Small intestine (tissue), 7 donors: ENCODE results near the gene FBXO8. TPM values are rescaled to one million over a fixed set of nuclear protein-coding genes. Genes with fewer than 3 reads are reported as not detected.
"Not testable (repeated sequence)": the region's sequence is repeated elsewhere in the genome, so short reads cannot be mapped to it uniquely, and the experiment has no call there.

Source experiments
- DNase-seq, 2 donors: peaks; one replicate each; pipeline versions ENCODE4 v3.0.0 to v3.0.0-alpha.2; 2013
- FAIRE-seq: peaks from 2 replicates; lab custom pipeline; 2012; peaks lifted over from hg19 to GRCh38; lab: Jason Lieb, UNC
- H3K27ac ChIP-seq, 3 donors: one replicate each; pipeline ENCODE4 v1.5.1; 2013; ENCODE audit warnings: low read length in 2 of 3, mild to moderate bottlenecking in 2 of 3, control low read depth in 1 of 3, inconsistent platforms in 1 of 3, low read depth in 1 of 3, moderate library complexity in 1 of 3
- H3K27me3 ChIP-seq, 3 donors: one replicate each; pipeline ENCODE4 v1.6.1; 2013; ENCODE audit warnings: low read length in 3 of 3, inconsistent platforms in 1 of 3; ENCODE audit not compliant: control insufficient read depth in 3 of 3, insufficient read depth in 3 of 3
- H3K36me3 ChIP-seq, 3 donors: one replicate each; pipeline ENCODE4 v1.6.1; 2013; ENCODE audit warnings: low read length in 3 of 3, inconsistent platforms in 1 of 3, low read depth in 1 of 3, mild to moderate bottlenecking in 1 of 3, moderate library complexity in 1 of 3; ENCODE audit not compliant: control insufficient read depth in 3 of 3, insufficient read depth in 2 of 3
- H3K4me1 ChIP-seq, 3 donors: one replicate each; pipeline ENCODE4 v1.6.1; 2013; ENCODE audit warnings: low read length in 2 of 3, inconsistent platforms in 1 of 3, low read depth in 1 of 3, mild to moderate bottlenecking in 1 of 3, moderate library complexity in 1 of 3; ENCODE audit not compliant: control insufficient read depth in 3 of 3, insufficient read depth in 2 of 3
- H3K4me3 ChIP-seq, 3 donors: one replicate each; pipeline ENCODE4 v1.5.1; 2013; ENCODE audit warnings: low read length in 3 of 3, control low read depth in 1 of 3, inconsistent platforms in 1 of 3, low read depth in 1 of 3, mild to moderate bottlenecking in 1 of 3, moderate library complexity in 1 of 3
- H3K9me3 ChIP-seq, 2 donors: one replicate each; pipeline ENCODE4 v1.6.1; 2013; ENCODE audit warnings: low read depth in 1 of 2, low read length in 1 of 2; ENCODE audit not compliant: control insufficient read depth in 2 of 2, insufficient read depth in 1 of 2
- WGBS, 3 donors: extraction: QIAGEN DNeasy Blood & Tissue Kit; methylation state at CpG; one replicate each; pipeline ENCODE4 v1.1.7; 2013; 5-methylcytosine and 5-hydroxymethylcytosine counted together
- polyA plus RNA-seq, 4 donors: library from polyadenylated mRNA; stranded (reverse) in 3 of 4; unstranded in 1 of 4; fragments of 200-250 nt in 3 of 4; fragments of 120-200 nt in 1 of 4; gene quantifications; one replicate each; pipeline versions ENCODE4 v1.2.1 to v1.2.3, GENCODE V29; 2013
- donor health status: healthy with polysubstance abuse.
- donor health status: control.
- donor health status: control.
- donor health status: Bipolar disorder and iron deficiency.
- donor health status: healthy.

FBXO8 gene
- polyA plus RNA-seq, 4 donors, result 14.5 to 25.5 (median 23.3) TPM

DNA sequence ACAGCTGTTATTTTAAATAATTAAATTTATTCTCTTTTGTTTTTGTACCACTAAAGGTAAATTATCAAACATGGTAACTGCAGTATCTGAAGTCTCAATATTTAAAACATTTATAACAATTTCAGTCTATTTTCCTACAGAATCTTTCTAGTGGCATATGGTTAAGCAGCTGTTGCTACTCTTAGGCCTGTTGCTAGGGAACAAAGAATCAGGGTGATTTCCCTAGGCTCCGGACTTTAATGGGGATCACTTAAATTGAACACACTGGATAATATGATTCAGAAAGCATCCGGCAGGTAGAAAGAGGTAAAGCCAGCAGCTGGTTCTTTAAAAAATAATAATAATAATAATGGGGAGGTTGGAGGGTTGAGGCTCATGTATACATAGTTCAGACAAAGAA is 17.6 kb downstream of the FBXO8 start:
- 64 to 83% (median 70%) methylated on average over 2 of the region's 2 CpGs for WGBS, 3 donors
- peaks cover 0 to 2% (median 0%) of the 10 kb centered on the region in 3 donors for H3K36me3 ChIP-seq
- FAIRE-seq (no peak), DNase-seq (no peak)
- no peaks in the 10 kb centered on the region for H3K9me3 ChIP-seq
- no peak overlapping the region for H3K27ac ChIP-seq
- no peaks in the 10 kb centered on the region for H3K27me3 ChIP-seq
- H3K4me1 ChIP-seq, result no peaks in the 10 kb centered on the region
- H3K4me3 ChIP-seq, result no peak overlapping the region

DNA sequence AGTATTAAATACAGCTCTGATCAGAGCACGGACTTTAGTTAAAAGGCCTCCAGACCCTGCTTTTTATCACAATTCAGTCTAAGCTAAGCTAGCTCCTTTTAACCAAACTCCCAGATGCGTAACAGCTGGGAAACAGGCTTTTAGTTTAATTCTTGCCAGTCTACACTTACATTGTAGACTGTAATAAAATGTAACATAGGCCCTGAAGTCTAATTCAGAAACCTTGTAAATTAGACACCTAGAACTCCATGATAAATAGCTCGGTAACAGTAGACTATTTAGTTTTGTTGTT is 20.1 kb downstream of the FBXO8 start:
- Histone ChIP-seq H3K9me3 (no peaks in the 10 kb centered on the region), H3K27ac (no peak overlapping the region), H3K27me3 (no peaks in the 10 kb centered on the region), H3K36me3 (peaks cover 0 to 2% (median 0%) of the 10 kb centered on the region in 3 donors), H3K4me1 (no peaks in the 10 kb centered on the region), H3K4me3 (no peak overlapping the region)
- DNase-seq (no peak), FAIRE-seq (no peak)
- WGBS, 3 donors, result 92 to 95% (median 94%) methylated on average over 3 of the region's 3 CpGs

DNA sequence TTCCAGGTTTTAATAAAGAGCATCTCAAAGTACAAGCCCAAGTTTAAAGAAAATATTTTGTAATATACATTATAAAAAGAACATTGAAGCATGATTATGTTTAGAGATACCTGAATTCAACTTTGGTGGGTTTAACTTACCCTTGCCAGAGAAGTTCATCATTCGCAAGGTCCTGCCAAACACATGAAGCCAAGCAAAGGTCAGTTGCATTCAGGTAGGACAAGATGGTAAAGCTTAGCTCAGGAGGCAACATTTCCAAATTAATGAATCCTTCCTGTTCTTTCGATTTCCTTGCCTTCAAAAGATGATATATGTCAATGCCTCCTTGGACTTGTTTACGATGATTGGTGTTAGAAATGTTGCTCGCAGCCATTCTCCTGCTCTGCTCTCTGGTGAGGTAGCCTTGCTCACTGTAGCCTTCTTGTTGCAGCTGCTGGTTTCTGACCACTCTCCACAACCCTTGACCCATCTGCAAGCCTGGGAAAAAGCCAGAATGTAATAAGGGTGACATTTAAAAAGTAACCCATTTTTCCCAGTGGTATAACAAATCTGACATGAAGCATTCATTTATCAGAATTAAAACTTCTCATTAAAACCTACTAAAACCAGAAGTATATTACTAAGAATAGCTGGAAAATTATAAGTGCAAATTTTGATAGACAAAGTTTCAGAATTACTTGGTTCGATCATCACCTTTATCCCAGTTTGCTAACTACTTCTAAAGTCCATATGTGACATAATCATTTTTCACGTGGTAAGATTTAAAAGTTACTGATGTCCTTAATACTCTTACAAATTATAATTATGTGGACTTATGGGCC is 20.6 kb downstream of the FBXO8 start:
- no peaks in the 10 kb centered on the region for H3K4me1 ChIP-seq
- H3K9me3 ChIP-seq, result no peaks in the 10 kb centered on the region
- H3K36me3 ChIP-seq, result peaks cover 0 to 2% (median 0%) of the 10 kb centered on the region in 3 donors
- H3K4me3 ChIP-seq, result no peak overlapping the region
- H3K27ac ChIP-seq, result peak overlapping the region in 1 of 3 donors; percentile 0
- DNase-seq, result no peak
- WGBS, 3 donors, result 81 to 85% (median 84%) methylated on average over 6 of the region's 6 CpGs
- H3K27me3 ChIP-seq, result no peaks in the 10 kb centered on the region
- no peak for FAIRE-seq

- not testable (repeated sequence) for H3K4me1 ChIP-seq, H3K27me3 ChIP-seq, DNase-seq, H3K9me3 ChIP-seq, H3K36me3 ChIP-seq, H3K27ac ChIP-seq, H3K4me3 ChIP-seq
- WGBS, 3 donors, result 42 to 59% (median 56%) methylated on average over 1 of the region's 1 CpG
- FAIRE-seq, result peak; percentile 98
Observed at GRCh38 chr4:174261432-174261831, 22.0 kb downstream of the FBXO8 start.

DNA sequence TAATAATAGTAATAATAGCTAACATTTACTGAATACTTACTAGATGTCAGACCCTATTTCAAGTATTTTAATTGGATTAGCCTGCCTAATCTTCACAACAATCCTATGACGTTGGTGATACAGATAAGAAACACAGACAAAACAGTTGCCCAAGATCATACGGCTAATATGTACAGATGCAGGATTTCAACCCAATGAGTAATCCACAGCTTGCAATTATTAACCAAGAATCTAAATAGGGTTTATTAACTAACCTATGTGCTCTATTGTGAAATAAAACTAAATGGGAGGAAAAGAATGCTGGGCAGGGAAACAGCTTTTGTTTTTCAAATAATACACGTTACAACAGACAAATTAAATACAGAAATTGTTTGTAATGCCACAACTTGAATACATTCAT is 23.4 kb downstream of the FBXO8 start:
- H3K27me3 ChIP-seq, result no peaks in the 10 kb centered on the region
- H3K36me3 ChIP-seq, result peaks cover 0 to 5% (median 2%) of the 10 kb centered on the region in 3 donors
- WGBS, 3 donors, result 9 to 41% (median 18%) methylated on average over 3 of the region's 3 CpGs
- H3K27ac ChIP-seq, result peak overlapping the region in 1 of 3 donors; percentile 52
- FAIRE-seq (peak; percentile 94), DNase-seq (peak; percentile 67 to 77)
- H3K4me1 ChIP-seq, result no peaks in the 10 kb centered on the region
- H3K4me3 ChIP-seq, result no peak overlapping the region
- no peaks in the 10 kb centered on the region for H3K9me3 ChIP-seq

- no peak overlapping the region for H3K27ac ChIP-seq
- no peaks in the 10 kb centered on the region for H3K9me3 ChIP-seq
- peaks cover 0 to 5% (median 2%) of the 10 kb centered on the region in 3 donors for H3K36me3 ChIP-seq
- no peak for DNase-seq
- no peaks in the 10 kb centered on the region for H3K27me3 ChIP-seq
- FAIRE-seq, result no peak
- H3K4me1 ChIP-seq, result no peaks in the 10 kb centered on the region
- no peak overlapping the region for H3K4me3 ChIP-seq
Observed at GRCh38 chr4:174259580-174259979, 23.9 kb downstream of the FBXO8 start.

DNA sequence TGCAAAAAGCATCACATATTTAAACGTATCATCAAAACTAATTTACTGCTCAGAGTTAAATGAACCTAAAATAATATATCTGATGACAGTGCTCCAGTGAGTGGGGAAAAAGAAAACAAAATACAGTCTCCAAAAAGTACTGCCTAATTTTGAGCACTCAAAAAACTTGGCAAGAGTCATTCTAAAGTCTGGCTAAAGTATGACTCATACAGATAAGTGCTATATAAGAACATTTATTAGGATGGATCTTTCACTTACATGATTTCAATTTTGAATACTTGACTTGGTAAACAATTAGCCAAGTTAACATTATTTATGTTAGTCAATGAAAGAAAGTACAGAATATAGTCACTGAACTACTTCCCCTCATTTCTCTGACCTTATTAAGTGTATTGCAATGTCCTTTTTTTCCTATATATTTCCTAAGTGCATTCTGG is 27.2 kb downstream of the FBXO8 start:
- H3K27ac ChIP-seq, result no peak overlapping the region
- 67 to 97% (median 89%) methylated on average over 1 of the region's 1 CpG for WGBS, 3 donors
- FAIRE-seq, result peak; percentile 78

DNA sequence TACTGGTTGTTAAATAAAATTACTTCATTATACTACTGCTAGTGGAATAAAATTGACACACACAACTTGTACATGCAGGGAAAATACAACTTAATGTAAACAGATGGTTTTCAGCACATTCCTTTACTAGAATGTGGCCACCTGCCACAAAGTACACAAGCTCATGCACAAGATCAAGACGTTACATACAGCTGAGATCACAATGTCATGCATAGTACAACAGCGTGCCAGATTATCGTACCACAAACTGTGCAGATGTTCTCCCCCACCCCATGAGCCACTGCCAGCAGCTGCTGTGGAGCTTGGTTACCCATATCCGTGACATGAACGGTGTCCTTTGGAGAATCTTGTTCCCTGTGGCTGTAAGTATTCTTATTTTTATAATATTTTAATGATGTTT is 27.7 kb downstream of the FBXO8 start:
- H3K4me1 ChIP-seq, result no peaks in the 10 kb centered on the region
- WGBS, 3 donors, result 73 to 94% (median 92%) methylated on average over 5 of the region's 5 CpGs
- no peaks in the 10 kb centered on the region for H3K9me3 ChIP-seq
- DNase-seq (no peak), FAIRE-seq (no peak)
- H3K27me3 ChIP-seq, result no peaks in the 10 kb centered on the region
- no peak overlapping the region for H3K4me3 ChIP-seq
- H3K36me3 ChIP-seq, result peaks cover 0 to 4% (median 3%) of the 10 kb centered on the region in 3 donors
- no peak overlapping the region for H3K27ac ChIP-seq

More for the DNA sequence above, 27.2 kb downstream of the FBXO8 start:
- H3K4me3 ChIP-seq, result no peak overlapping the region
- DNase-seq, result no peak
- H3K9me3 ChIP-seq, result no peaks in the 10 kb centered on the region
- no peaks in the 10 kb centered on the region for H3K4me1 ChIP-seq
- no peaks in the 10 kb centered on the region for H3K27me3 ChIP-seq
- H3K36me3 ChIP-seq, result peaks cover 0 to 4% (median 3%) of the 10 kb centered on the region in 3 donors
